GM23338 (cell line): ENCODE data around the gene POLR1C.

ENCODE experiments used
- CREB1 ChIP-seq: fragments of 250-450 bp; sonication (Bioruptor Pico); IDR thresholded peaks from 2 replicates; pipeline ENCODE4 v1.5.0; 2020; ENCODE audit warnings: low read depth, mild to moderate bottlenecking, moderate library complexity
- EZH2 ChIP-seq: fragments of 200-600 bp; sonication (generic); IDR thresholded peaks from one replicate; pipeline ENCODE4 v1.8.0; 2017; ENCODE audit warnings: antibody characterized with exemption, mild to moderate bottlenecking, low read depth; ENCODE audit not compliant: unreplicated experiment
- EZH2phosphoT487 ChIP-seq: fragments of 200-600 bp; sonication (generic); IDR thresholded peaks from one replicate; pipeline ENCODE4 v1.8.1; 2018; ENCODE audit warnings: antibody characterized with exemption; ENCODE audit not compliant: unreplicated experiment
- NANOG ChIP-seq: IDR thresholded peaks from 2 replicates; pipeline ENCODE4 v1.6.1; 2016; ENCODE audit warnings: antibody characterized with exemption, borderline replicate concordance
- POLR2AphosphoS5 ChIP-seq: IDR thresholded peaks from 2 replicates; pipeline ENCODE4 v1.6.1; 2016; ENCODE audit warnings: antibody characterized with exemption, low read depth
- TF ChIP-seq, protein P1 (sequence below), 2 experiments: fragments of 200-600 bp in 1 of 2; sonication (generic) in 1 of 2; conservative IDR thresholded peaks; 2 replicates each; pipeline versions ENCODE4 v1.5.1 to v1.6.1; 2016 to 2017; ENCODE audit warnings: antibody characterized with exemption in 2 of 2, low read depth in 2 of 2, mild to moderate bottlenecking in 2 of 2, moderate library complexity in 1 of 2
- TF ChIP-seq, protein P2 (sequence below): IDR thresholded peaks from 2 replicates; pipeline ENCODE4 v1.6.1; 2016; ENCODE audit warnings: antibody characterized with exemption
- TF ChIP-seq, protein P3 (sequence below): IDR thresholded peaks from one replicate; pipeline ENCODE4 v1.6.1; 2018; ENCODE audit warnings: antibody characterized with exemption; ENCODE audit not compliant: unreplicated experiment

DNA sequence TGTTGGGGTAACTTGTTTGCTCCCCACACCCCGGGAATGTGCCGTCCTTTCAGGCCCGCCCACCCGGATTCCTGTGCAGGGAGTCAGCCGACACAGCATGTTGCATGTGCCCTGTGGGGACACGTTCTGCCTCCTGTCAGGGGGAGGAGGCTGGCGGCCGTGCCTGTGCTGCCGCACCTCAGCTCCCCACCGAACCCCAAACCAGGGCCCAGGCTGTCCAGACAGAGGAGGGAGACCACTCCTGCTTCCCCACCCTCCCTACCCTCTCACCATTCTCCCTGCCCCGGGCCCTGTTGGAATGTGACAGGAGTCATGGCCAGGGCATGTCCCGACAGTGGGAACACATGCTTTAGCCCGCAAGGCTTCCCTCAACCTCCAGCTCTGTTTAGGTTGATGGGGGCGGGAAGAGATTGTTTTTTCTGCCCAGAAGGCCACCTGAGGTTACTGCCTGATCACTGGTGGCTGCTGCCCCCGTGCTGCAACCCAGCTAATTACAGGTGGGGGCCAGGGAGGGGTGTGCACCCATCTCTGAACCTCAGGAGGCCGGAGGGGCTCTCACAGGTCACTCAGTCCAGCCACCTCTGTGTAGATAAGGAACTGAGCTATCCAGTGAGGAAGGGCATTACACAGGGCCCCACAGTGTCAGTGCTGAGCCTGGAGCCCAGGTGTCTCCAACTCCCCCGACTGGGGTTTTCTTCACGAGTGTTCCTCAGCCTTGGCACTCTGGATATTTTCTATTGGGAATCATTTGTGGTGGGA is 20.3 kb upstream of the POLR1C start:
- TF ChIP-seq, protein P1, sequence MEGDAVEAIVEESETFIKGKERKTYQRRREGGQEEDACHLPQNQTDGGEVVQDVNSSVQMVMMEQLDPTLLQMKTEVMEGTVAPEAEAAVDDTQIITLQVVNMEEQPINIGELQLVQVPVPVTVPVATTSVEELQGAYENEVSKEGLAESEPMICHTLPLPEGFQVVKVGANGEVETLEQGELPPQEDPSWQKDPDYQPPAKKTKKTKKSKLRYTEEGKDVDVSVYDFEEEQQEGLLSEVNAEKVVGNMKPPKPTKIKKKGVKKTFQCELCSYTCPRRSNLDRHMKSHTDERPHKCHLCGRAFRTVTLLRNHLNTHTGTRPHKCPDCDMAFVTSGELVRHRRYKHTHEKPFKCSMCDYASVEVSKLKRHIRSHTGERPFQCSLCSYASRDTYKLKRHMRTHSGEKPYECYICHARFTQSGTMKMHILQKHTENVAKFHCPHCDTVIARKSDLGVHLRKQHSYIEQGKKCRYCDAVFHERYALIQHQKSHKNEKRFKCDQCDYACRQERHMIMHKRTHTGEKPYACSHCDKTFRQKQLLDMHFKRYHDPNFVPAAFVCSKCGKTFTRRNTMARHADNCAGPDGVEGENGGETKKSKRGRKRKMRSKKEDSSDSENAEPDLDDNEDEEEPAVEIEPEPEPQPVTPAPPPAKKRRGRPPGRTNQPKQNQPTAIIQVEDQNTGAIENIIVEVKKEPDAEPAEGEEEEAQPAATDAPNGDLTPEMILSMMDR (conservative IDR thresholded peaks at IDR 0.05; ENCODE audit: low read depth in 2 of 2): peak; percentile 65 to 77
- TF ChIP-seq NANOG: no peak
- TF ChIP-seq POLR2AphosphoS5: no peak
- no peak for TF ChIP-seq EZH2
- TF ChIP-seq EZH2phosphoT487: no peak
- TF ChIP-seq, protein P2, sequence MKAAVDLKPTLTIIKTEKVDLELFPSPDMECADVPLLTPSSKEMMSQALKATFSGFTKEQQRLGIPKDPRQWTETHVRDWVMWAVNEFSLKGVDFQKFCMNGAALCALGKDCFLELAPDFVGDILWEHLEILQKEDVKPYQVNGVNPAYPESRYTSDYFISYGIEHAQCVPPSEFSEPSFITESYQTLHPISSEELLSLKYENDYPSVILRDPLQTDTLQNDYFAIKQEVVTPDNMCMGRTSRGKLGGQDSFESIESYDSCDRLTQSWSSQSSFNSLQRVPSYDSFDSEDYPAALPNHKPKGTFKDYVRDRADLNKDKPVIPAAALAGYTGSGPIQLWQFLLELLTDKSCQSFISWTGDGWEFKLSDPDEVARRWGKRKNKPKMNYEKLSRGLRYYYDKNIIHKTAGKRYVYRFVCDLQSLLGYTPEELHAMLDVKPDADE: no peak
- TF ChIP-seq, protein P3, sequence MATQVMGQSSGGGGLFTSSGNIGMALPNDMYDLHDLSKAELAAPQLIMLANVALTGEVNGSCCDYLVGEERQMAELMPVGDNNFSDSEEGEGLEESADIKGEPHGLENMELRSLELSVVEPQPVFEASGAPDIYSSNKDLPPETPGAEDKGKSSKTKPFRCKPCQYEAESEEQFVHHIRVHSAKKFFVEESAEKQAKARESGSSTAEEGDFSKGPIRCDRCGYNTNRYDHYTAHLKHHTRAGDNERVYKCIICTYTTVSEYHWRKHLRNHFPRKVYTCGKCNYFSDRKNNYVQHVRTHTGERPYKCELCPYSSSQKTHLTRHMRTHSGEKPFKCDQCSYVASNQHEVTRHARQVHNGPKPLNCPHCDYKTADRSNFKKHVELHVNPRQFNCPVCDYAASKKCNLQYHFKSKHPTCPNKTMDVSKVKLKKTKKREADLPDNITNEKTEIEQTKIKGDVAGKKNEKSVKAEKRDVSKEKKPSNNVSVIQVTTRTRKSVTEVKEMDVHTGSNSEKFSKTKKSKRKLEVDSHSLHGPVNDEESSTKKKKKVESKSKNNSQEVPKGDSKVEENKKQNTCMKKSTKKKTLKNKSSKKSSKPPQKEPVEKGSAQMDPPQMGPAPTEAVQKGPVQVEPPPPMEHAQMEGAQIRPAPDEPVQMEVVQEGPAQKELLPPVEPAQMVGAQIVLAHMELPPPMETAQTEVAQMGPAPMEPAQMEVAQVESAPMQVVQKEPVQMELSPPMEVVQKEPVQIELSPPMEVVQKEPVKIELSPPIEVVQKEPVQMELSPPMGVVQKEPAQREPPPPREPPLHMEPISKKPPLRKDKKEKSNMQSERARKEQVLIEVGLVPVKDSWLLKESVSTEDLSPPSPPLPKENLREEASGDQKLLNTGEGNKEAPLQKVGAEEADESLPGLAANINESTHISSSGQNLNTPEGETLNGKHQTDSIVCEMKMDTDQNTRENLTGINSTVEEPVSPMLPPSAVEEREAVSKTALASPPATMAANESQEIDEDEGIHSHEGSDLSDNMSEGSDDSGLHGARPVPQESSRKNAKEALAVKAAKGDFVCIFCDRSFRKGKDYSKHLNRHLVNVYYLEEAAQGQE: no peak
- no peak for TF ChIP-seq CREB1 (CRISPR knock-in tag)
